Measurements from ENCODE around the gene LAMB3.

Gene LAMB3

GRCh38 chr1:209584231-209584672, 68.0 kb downstream of the LAMB3 start:
- peak overlapping the region; percentile 83 for H3K27ac ChIP-seq (ENCODE audit: low read depth, low read length)
- DNase-seq, result no peak
- peak overlapping the region; percentile 79 for H2BK5ac ChIP-seq (ENCODE audit: low read depth, low read length, poor library complexity)
- peak overlapping the region; percentile 56 for H2AFZ ChIP-seq (ENCODE audit: insufficient read depth, low read length, poor library complexity)
- peak overlapping the region; percentile 85 for H2BK12ac ChIP-seq (ENCODE audit: low read length)
- no peak overlapping the region for H4K12ac ChIP-seq (ENCODE audit: low read depth, low read length)
- peak overlapping the region; percentile 67 for H3K4me3 ChIP-seq (ENCODE audit: low read depth, low read length)
- no peak overlapping the region for H3K23ac ChIP-seq (ENCODE audit: low read length)
- no CpG with 5 or more reads among the region's 13 CpGs for WGBS (ENCODE audit: extremely low coverage, insufficient coverage, insufficient read length)
- peaks cover 30 to 41% of the 10 kb centered on the region in 2 experiments for H3K4me1 ChIP-seq (ENCODE audit: control insufficient read depth in 1 of 2, insufficient read depth in 2 of 2, low read length in 2 of 2)
- H3K4me2 ChIP-seq (ENCODE audit: low read length), result peak overlapping the region; percentile 61
- H2BK120ac ChIP-seq (ENCODE audit: insufficient read depth, low read length, poor library complexity), result peak overlapping the region; percentile 87
- peak overlapping the region; percentile 77 for H2AK5ac ChIP-seq (ENCODE audit: low read length)
- peak overlapping the region; percentile 72 for H3K9ac ChIP-seq (ENCODE audit: low read length)
- peak overlapping the region; percentile 65 for H3K4ac ChIP-seq (ENCODE audit: low read depth, low read length)
- no peaks in the 10 kb centered on the region for H3K36me3 ChIP-seq (ENCODE audit: control insufficient read depth in 1 of 2, insufficient read depth in 2 of 2, low read length in 2 of 2)
- H3K79me1 ChIP-seq (ENCODE audit: low read length), result peaks cover 44% of the 10 kb centered on the region
- H3K14ac ChIP-seq (ENCODE audit: low read length), result peak overlapping the region; percentile 73
- H4K91ac ChIP-seq (ENCODE audit: low read depth, low read length), result peak overlapping the region; percentile 92
- H3K27me3 ChIP-seq (ENCODE audit: insufficient read depth, low read length), result no peaks in the 10 kb centered on the region
- peak overlapping the region; percentile 73 for H3K18ac ChIP-seq (ENCODE audit: low read length)
- peak overlapping the region; percentile 64 for H4K8ac ChIP-seq (ENCODE audit: low read depth, low read length)
- no peaks in the 10 kb centered on the region for H3K9me3 ChIP-seq (ENCODE audit: insufficient read depth, low read depth, low read length)
- peaks cover 4% of the 10 kb centered on the region for H3K79me2 ChIP-seq (ENCODE audit: control insufficient read depth, insufficient read depth, low read length, poor library complexity)

- Histone ChIP-seq H3K4me3 (ENCODE audit: low read depth, low read length) (peak within 1 kb of the TSS; percentile 67), H3K4me2 (ENCODE audit: low read length) (peak within 1 kb of the TSS; percentile 61), H4K12ac (ENCODE audit: low read depth, low read length) (peak within 1 kb of the TSS; percentile 51), H3K79me1 (ENCODE audit: low read length) (peaks cover 36% of the 10 kb centered on the region), H3K4ac (ENCODE audit: low read depth, low read length) (peak within 1 kb of the TSS; percentile 65), H3K23ac (ENCODE audit: low read length) (no peak within 1 kb of the TSS), H2AK5ac (ENCODE audit: low read length) (peak within 1 kb of the TSS; percentile 77), H3K27ac (ENCODE audit: low read depth, low read length) (peak within 1 kb of the TSS; percentile 83), H2BK120ac (ENCODE audit: insufficient read depth, low read length, poor library complexity) (peak within 1 kb of the TSS; percentile 87), H3K79me2 (ENCODE audit: control insufficient read depth, insufficient read depth, low read length, poor library complexity) (peaks cover 4% of the 10 kb centered on the region), H3K9me3 (ENCODE audit: insufficient read depth, low read depth, low read length) (no peaks in the 10 kb centered on the region), H2BK12ac (ENCODE audit: low read length) (peak within 1 kb of the TSS; percentile 85), H2BK5ac (ENCODE audit: low read depth, low read length, poor library complexity) (peak within 1 kb of the TSS; percentile 79), H3K27me3 (ENCODE audit: insufficient read depth, low read length) (no peaks in the 10 kb centered on the region), H4K91ac (ENCODE audit: low read depth, low read length) (peak within 1 kb of the TSS; percentile 92), H4K8ac (ENCODE audit: low read depth, low read length) (peak within 1 kb of the TSS; percentile 64), H3K36me3 (ENCODE audit: control insufficient read depth in 1 of 2, insufficient read depth in 2 of 2, low read length in 2 of 2) (no peaks in the 10 kb centered on the region), H3K18ac (ENCODE audit: low read length) (peak within 1 kb of the TSS; percentile 73), H3K9ac (ENCODE audit: low read length) (peak within 1 kb of the TSS; percentile 72), H2AFZ (ENCODE audit: insufficient read depth, low read length, poor library complexity) (peak within 1 kb of the TSS; percentile 56), H3K14ac (ENCODE audit: low read length) (peak within 1 kb of the TSS; percentile 73), H3K4me1 (ENCODE audit: control insufficient read depth in 1 of 2, insufficient read depth in 2 of 2, low read length in 2 of 2) (peaks cover 24 to 36% of the 10 kb centered on the region in 2 experiments)
- peak in 1 of 2 donors; percentile 7 for DNase-seq
- no CpG with 5 or more reads among the region's 6 CpGs for WGBS (ENCODE audit: extremely low coverage, insufficient coverage, insufficient read length)
Observed at GRCh38 chr1:209583408-209583807, 68.8 kb downstream of the LAMB3 start, which contains the start of gene CAMK1G. Gene CAMK1G, plus strand, starts transcription at chr1:209583714. Its CDS starts 11,270 bp downstream, at chr1:209594984.

- Histone ChIP-seq H4K8ac (ENCODE audit: low read depth, low read length) (no peak overlapping the region), H3K14ac (ENCODE audit: low read length) (no peak overlapping the region), H3K27me3 (ENCODE audit: insufficient read depth, low read length) (no peaks in the 10 kb centered on the region), H2BK120ac (ENCODE audit: insufficient read depth, low read length, poor library complexity) (no peak overlapping the region), H4K12ac (ENCODE audit: low read depth, low read length) (no peak overlapping the region), H2BK5ac (ENCODE audit: low read depth, low read length, poor library complexity) (no peak overlapping the region), H3K4ac (ENCODE audit: low read depth, low read length) (no peak overlapping the region), H3K79me2 (ENCODE audit: control insufficient read depth, insufficient read depth, low read length, poor library complexity) (no peaks in the 10 kb centered on the region), H3K4me3 (ENCODE audit: low read depth, low read length) (no peak overlapping the region), H3K36me3 (ENCODE audit: control insufficient read depth in 1 of 2, insufficient read depth in 2 of 2, low read length in 2 of 2) (no peaks in the 10 kb centered on the region), H3K23ac (ENCODE audit: low read length) (no peak overlapping the region), H3K18ac (ENCODE audit: low read length) (no peak overlapping the region), H2AFZ (ENCODE audit: insufficient read depth, low read length, poor library complexity) (no peak overlapping the region), H3K9ac (ENCODE audit: low read length) (no peak overlapping the region), H4K91ac (ENCODE audit: low read depth, low read length) (no peak overlapping the region), H3K4me2 (ENCODE audit: low read length) (no peak overlapping the region), H2AK5ac (ENCODE audit: low read length) (no peak overlapping the region), H3K79me1 (ENCODE audit: low read length) (peaks cover 15% of the 10 kb centered on the region), H2BK12ac (ENCODE audit: low read length) (no peak overlapping the region), H3K9me3 (ENCODE audit: insufficient read depth, low read depth, low read length) (no peaks in the 10 kb centered on the region), H3K4me1 (ENCODE audit: control insufficient read depth in 1 of 2, insufficient read depth in 2 of 2, low read length in 2 of 2) (peaks cover 8 to 16% of the 10 kb centered on the region in 2 experiments), H3K27ac (ENCODE audit: low read depth, low read length) (no peak overlapping the region)
- DNase-seq, result no peak
- no CpG with 5 or more reads among the region's 2 CpGs for WGBS (ENCODE audit: extremely low coverage, insufficient coverage, insufficient read length)
Observed at GRCh38 chr1:209580577-209580976, 71.6 kb downstream of the LAMB3 start.

GRCh38 chr1:209577346-209577745, 74.9 kb downstream of the LAMB3 start:
- H4K12ac ChIP-seq (ENCODE audit: low read depth, low read length), result no peak overlapping the region
- no peak overlapping the region for H4K8ac ChIP-seq (ENCODE audit: low read depth, low read length)
- H3K23ac ChIP-seq (ENCODE audit: low read length), result no peak overlapping the region
- no peaks in the 10 kb centered on the region for H3K79me2 ChIP-seq (ENCODE audit: control insufficient read depth, insufficient read depth, low read length, poor library complexity)
- H3K27ac ChIP-seq (ENCODE audit: low read depth, low read length), result no peak overlapping the region
- no peaks in the 10 kb centered on the region for H3K79me1 ChIP-seq (ENCODE audit: low read length)
- no peak overlapping the region for H4K91ac ChIP-seq (ENCODE audit: low read depth, low read length)
- no peak overlapping the region for H2AFZ ChIP-seq (ENCODE audit: insufficient read depth, low read length, poor library complexity)
- H2BK5ac ChIP-seq (ENCODE audit: low read depth, low read length, poor library complexity), result no peak overlapping the region
- WGBS (ENCODE audit: extremely low coverage, insufficient coverage, insufficient read length), result no CpG with 5 or more reads among the region's 3 CpGs
- no peak overlapping the region for H3K4ac ChIP-seq (ENCODE audit: low read depth, low read length)
- no peaks in the 10 kb centered on the region for H3K36me3 ChIP-seq (ENCODE audit: control insufficient read depth in 1 of 2, insufficient read depth in 2 of 2, low read length in 2 of 2)
- no peak for DNase-seq
- H2BK12ac ChIP-seq (ENCODE audit: low read length), result no peak overlapping the region
- H3K9ac ChIP-seq (ENCODE audit: low read length), result no peak overlapping the region
- H3K18ac ChIP-seq (ENCODE audit: low read length), result no peak overlapping the region
- no peak overlapping the region for H2BK120ac ChIP-seq (ENCODE audit: insufficient read depth, low read length, poor library complexity)
- H3K9me3 ChIP-seq (ENCODE audit: insufficient read depth, low read depth, low read length), result no peaks in the 10 kb centered on the region
- peaks cover 0 to 3% of the 10 kb centered on the region in 2 experiments for H3K4me1 ChIP-seq (ENCODE audit: control insufficient read depth in 1 of 2, insufficient read depth in 2 of 2, low read length in 2 of 2)
- H2AK5ac ChIP-seq (ENCODE audit: low read length), result no peak overlapping the region
- H3K27me3 ChIP-seq (ENCODE audit: insufficient read depth, low read length), result no peaks in the 10 kb centered on the region
- no peak overlapping the region for H3K4me2 ChIP-seq (ENCODE audit: low read length)
- no peak overlapping the region for H3K4me3 ChIP-seq (ENCODE audit: low read depth, low read length)
- no peak overlapping the region for H3K14ac ChIP-seq (ENCODE audit: low read length)
